Measurements from ENCODE around the gene LRMDA. TPM values are rescaled to one million over a fixed set of nuclear protein-coding genes. Genes with fewer than 3 reads are reported as not detected.

The LRMDA gene
- total RNA-seq, 2 experiments from 2014 or later, result not detected

DNA sequence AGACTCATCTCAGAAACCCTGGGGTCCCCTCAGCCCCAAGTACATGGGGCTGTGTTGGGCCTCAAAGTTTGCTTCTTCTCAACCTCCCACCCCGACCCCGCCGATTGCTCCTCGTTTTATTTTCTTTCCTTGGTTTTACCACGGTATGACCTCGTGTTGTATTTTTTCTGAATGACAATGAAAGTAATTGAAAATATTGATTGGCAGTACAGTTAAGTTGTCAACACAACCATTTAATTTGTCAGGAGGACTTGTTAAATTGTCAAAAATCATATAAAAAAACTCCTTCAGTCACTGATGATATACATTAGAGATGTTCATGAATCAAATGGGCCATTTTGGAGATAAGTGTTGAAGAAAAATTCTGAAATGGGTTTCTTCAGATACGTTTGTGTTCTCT lies 520.7 kb downstream of the LRMDA start:
- POLR2A ChIA-PET, result no interaction called here
- CTCF ChIA-PET, result no interaction called here

DNA sequence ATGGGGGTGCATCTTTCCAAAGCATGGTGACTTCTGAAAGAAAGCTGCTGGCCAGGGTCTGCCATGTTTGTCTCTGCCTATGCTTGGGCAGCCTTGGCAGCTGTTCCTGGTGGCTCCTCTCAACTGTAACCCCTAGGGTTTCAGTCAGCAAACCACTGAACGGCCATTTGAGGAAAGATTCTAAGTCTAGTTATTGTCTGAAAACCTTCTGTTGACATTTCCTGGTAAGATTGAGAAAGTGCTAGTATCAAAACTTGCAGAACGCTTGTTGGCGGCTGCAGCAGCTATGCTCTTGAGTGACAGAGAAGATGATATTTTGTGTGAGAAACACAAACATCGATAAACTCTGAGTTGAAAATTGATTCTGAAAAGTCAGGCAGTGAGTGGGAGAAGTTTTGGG lies 523.1 kb downstream of the LRMDA start:
- CTCF ChIA-PET, result no interaction called here
- POLR2A ChIA-PET, result no interaction called here

DNA sequence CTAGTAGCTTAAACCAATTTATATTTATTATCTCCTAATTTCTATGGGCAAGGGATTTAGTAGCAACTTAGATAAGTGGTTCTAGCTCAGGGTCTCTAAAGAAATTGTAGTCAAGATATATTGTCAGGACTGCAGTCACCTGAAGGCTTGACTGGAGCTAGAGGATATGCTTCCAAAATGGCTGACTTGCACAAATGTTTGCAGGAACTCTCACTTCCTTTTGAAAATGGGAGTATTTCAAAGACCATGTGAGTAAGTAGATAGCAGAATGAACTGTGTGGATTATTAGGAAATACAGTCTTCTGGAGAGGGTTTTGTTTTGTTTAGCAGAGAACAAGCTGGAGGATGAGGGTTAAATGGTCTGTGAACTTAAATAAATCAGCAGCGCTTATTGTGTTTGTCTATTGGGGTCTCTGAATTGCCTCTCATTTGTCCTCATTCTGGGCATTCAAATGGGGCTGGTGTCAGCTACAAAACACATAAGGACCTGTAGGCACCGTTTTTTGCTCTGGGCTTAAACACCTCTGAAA lies 524.6 kb downstream of the LRMDA start:
- POLR2A ChIA-PET, result no interaction called here

DNA sequence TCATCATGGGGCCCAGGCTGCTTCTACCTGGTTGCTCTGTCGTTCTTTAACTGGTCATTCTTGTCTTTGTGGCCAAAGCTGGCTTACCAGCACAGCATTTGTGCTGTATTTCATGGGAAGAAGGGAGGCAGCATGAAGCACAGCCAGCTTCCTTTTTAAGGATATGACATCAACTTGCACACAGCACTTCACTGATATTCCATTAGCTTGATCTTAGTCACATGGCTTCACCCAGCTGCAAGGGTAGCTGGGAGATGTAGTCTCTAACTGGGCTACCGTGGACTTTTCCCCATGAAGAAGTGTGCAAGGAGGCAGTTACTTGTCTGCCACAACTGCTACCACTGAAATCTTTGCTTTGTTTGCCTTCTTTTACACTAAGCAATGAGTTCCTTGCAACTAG lies 525.2 kb downstream of the LRMDA start:
- ChIA-PET POLR2A (no interaction called here), CTCF (no interaction called here)

More for the DNA sequence above, 524.6 kb downstream of the LRMDA start:
- CTCF ChIA-PET, result no interaction called here

DNA sequence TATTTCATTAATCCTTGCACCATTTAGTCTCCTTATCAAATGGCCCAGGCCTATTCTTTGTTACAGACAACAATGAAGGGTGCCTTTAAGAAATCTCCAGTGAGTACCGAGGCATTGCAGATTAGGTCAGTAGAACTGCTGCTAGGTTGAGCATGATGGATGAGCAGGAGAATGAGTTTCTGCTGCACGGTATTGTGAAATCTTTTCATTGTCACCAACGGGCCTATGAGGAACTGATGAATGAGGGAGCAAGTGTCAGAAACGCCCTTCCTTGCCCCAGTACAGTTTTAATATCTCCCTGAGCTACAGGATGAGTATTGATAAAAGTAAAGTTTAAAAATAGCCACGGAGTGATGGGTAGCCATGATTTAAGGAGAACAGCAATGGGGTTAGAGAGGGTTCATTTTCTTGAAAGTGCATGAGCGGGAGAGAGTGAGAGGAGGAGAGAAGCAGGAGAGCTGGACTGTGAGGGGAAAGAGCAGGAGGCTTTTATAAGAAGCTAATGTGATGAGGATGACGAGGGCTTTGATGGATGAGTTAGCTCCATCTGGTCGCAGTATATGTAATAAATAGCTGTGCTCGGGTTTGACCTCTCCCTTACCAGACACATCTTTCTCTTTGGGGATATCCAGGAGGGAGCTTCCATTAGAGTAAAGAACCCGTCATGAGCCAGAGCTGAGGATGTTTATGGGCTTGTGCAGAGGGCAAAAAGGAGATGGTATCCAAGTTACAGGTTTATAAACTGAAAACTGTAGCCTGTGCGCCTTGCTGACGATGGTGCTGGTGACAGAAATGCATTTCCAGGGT lies 526.1 kb downstream of the LRMDA start:
- ChIA-PET CTCF (no interaction called here), POLR2A (no interaction called here)

DNA sequence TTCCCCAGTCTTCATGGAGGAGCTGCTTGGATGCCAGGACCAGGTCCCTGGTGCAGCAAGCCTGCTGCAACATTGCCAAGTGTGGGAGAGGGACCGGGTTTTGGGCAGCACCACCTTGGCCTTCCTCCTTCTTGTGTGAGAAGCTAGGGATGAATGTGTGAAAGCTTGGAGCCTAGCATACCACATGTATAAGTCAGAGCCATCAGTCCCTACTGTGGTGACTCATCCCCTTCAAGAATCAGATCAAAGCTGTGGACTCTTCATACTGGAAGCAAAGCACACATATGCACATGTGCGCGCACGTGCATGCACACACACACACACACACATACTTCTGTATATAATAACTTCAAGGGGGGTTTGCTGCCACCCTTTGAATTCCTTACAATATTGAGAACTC lies 527.8 kb downstream of the LRMDA start:
- ChIA-PET POLR2A (no interaction called here), CTCF (no interaction called here)

DNA sequence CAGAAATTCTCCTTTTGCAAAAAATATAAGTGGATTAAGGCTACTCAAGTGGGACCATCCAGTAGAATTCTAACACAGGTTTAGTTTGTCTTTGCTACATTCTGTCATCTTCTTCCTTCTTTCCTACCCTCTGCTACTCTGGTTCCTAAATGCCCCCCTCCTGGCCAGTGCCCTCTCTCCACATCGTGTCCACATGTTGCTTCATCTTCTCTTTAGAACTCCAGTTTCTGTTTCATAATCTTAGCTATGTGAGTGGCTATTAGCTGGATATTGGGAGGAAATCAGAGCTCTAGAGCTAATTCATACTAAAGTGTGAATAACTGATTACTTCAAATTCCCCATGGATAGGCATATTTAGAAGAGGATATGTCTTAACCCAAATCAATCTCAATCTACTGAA lies 528.5 kb downstream of the LRMDA start:
- ChIA-PET CTCF (no interaction called here), POLR2A (no interaction called here)

DNA sequence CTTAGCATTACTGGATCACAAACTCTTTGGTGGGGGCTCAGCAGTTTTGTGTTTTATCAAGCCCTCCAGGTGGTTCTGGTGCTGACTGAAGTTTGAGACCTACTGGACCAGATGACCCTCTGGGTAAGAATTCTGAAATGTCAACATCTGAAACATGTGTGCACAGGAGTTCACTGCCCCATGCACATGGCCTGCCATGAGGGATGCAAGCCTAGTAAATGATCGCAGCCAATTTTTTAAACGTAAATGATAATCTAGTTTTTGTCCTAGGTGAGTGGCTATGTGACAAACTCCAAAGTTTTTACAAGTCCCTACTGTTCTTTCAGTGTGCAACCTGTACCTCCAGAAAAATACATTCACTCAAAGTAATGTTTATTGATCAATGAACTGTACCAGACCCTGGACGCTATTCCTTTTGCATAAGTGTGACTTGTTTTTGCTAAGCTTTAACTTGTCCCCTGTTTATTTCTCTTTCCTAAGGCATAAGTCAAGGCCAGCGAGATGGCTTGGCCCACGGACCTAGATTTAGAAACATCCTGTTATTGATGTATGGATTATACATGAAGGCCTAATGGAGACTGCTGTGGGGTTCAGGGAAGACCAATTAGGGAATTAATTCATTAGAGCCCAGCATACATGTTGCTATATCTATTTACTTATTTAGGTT lies 531.1 kb downstream of the LRMDA start:
- ChIA-PET POLR2A (no interaction called here), CTCF (no interaction called here)

DNA sequence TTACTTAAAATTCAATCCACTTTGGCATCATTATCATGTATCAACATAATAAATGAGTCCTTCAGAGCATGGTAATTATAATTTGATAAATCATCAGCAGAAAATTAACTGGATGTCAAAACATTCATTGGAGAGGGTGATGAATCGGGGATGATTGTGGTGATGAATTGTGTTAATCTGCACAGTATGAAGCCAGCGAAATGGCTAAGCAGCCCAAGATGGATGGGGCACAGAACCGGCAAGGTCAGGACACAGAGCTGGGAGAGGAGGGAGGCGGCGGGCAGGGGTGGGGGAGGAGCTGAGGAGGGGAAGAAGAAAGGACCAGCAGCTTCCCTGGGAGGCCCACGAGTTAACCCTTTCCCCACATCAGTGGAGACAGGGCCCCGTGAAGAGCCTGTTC lies 536.1 kb downstream of the LRMDA start:
- ChIA-PET POLR2A (no interaction called here), CTCF (no interaction called here)

DNA sequence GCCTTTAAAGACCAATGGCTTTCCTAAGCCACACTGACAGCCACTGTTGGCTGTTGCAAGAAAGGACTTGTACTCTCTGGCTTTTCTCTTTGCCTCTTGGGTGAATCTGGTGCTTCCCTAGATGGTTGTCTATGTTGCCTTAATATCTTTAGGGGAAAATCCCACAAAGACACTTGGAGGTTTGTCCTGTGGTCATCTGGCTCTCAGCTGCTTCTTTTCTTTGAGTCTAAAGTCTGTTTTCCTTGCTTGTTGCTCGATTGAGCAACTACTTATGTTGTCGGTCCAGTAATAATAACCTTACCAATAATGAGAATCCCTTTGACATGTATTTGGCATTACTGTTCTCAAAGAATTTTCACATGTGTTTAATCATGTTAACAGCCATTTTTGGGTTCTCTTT lies 537.6 kb downstream of the LRMDA start:
- POLR2A ChIA-PET, result no interaction called here
- CTCF ChIA-PET, result no interaction called here

DNA sequence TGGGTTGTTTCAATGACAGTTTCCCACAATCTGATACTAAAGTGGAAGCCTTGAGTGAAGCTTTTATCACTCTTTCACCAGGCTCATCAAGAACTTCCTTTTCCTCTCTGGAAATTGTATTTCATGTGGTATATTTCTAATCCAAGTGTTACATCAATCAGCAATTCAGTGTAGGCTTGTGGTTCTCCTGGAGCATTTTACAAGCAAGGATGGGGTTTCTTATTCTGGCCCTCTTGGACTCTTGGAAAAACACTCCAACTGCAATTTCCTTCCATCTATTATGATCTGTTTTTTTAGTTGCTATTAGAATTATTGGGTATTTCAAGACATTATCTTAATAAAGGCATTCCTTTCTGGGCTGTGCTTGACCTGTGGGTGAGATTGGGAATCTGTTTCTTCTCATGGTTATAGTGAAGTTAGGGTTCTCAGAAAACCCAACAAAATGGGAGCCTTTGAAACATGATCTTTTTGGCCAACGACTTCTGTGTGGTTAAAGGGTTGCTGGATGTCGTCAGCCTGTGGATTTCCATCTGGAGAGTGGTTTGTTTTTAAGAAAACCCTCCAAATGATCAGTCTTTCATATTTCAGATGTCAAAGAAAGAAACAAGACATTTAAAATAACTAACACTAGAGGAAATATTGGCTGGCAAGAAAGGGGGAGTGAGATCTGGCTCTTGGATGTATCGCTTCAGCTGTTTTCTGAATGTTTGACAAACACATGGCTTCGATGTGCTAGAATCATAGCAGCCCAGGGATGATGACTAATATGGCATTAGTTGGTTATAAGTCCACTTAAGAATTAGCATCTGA lies 540.2 kb downstream of the LRMDA start:
- ChIA-PET POLR2A (no interaction called here), CTCF (no interaction called here)

DNA sequence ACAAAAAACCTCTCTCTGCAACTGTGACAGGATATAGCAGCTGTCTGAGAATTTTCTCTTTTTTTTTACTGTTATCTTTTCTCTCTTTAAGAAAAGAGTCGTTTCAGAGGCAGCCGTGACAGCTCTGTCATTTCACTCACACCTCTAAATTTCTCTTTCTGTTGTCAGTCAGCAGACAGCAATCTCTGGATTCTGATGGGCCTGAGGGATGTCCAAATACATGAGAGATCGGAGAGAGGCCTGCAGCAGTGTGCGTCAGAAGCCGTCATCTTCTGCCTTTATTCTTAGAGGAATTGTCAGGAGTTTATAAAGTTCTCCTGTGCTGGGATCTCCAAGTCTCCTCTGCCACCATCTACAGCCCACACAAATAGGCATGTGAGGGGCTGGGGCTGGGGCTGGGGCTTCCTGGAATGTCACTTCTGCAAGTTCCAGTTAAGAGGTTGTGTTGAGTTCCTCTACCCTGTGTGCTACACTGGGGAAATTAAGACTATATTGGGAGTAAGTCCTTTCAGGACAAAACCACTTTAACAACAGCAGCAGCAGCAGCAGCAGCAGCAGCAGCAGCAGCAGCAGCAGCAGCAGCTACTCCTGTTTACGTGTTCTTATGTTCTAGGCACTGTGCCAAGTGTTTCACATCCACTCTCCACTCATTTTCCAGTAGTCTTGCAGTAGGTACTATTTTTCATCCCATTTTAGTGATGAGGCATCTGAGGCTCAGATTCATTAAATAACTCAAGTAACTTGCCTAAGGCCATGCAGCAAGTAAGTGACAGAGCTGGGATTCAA lies 541.3 kb downstream of the LRMDA start:
- ChIA-PET CTCF (no interaction called here), POLR2A (no interaction called here)

DNA sequence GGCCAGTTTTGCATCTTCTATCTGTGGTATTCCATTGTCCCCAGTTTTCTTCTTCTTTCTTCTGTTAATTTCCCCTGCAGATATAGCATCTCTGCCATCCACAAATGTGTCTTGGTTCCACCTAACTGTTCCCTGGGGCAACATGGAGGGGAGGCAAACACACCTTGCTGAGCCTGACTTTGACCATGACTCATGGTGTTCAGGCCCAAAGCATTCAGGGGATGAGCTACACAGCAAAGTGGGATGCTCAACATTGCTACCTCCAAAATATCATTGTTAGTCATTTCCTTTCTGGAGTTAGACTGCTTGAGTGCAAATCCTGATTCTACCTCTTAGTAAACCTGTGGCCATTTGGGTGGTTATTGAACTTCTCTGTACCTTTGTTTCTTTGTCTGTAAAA lies 542.7 kb downstream of the LRMDA start:
- POLR2A ChIA-PET, result no interaction called here

DNA sequence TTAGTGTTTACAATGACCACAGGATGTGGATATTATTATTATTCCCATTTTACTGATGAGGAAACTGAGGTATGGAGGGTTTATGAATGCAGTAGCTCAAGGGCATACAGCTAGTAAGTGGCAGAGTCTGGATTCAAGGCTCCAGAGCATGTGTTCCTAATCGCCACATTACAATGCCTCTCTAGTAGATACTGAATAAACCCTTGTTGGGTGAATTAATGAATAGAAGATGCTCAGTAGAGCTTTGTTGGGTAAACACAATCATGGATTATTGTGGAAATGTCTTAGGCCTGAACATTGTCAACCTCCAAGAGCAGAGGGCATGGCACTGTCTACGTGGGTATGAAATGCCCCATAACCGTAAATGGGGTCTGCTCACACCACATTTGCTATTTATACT lies 545.3 kb downstream of the LRMDA start:
- ChIA-PET POLR2A (no interaction called here), CTCF (no interaction called here)

More for the DNA sequence above, 542.7 kb downstream of the LRMDA start:
- CTCF ChIA-PET, result no interaction called here

DNA sequence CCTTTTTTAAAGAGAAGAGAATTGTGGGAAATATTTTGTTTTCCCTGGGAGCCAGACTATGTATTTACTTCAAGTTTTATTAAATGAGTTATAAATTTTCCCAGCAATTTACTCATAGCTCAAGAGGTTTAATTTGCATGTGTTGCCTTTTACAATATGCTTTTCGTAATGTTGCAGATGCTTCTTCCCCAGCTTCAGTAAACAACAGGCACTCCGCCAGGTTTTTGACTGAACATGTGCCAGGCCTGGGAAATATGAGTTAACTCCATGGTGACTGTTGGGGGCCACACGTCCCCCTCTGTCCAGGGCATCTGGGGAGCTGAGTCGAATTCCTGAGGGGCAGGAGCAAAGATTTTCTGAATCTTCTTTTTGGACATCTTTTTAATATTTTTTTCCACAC lies 545.7 kb downstream of the LRMDA start:
- ChIA-PET CTCF (no interaction called here), POLR2A (no interaction called here)

DNA sequence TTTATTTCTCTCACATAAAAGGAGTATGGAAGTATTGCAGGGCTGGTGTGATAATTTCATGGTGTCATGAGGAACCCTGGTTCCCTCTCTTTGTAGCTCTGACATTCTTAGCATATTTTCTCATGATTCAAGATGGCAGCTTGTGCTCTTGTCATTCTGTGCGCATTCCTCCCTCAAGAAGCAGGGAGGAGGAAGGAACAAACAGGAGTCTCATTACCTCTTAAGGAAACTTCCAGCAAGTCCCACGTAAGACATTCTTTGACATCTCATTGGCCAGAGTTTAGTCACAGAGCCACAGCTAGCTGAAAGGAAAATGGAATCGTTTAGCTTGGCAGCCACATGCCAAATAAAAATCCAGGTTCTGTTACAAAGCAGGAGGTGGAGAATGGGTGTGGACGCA lies 546.8 kb downstream of the LRMDA start:
- ChIA-PET CTCF (no interaction called here), POLR2A (no interaction called here)

DNA sequence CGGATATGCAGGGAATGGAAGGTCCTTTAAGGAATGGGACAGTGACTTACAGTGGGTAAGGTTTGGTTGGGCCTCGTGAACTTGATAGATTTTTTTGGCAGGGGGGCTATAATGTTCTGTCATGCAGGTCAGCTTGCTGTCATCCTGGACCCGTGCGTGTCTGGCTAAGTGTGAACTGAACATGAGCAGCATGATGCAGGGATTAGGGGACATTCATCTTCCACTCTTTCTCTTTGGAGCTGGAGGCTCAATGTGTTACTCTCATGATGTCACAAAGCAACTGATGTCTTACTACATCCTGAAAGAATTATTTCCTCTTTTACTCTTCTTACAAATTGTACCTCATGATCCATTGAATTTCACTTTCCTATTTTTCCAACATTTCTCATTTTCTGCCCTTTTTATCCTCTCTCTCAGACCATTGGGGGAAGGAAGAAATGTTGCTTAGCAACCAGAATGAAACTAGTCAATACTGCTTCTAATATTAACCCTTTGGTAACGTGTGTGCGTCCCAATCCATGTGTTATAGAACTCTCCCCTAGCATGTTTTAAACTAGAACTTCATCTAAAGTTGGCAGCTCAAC lies 549.1 kb downstream of the LRMDA start:
- POLR2A ChIA-PET, result no interaction called here
- CTCF ChIA-PET, result no interaction called here

DNA sequence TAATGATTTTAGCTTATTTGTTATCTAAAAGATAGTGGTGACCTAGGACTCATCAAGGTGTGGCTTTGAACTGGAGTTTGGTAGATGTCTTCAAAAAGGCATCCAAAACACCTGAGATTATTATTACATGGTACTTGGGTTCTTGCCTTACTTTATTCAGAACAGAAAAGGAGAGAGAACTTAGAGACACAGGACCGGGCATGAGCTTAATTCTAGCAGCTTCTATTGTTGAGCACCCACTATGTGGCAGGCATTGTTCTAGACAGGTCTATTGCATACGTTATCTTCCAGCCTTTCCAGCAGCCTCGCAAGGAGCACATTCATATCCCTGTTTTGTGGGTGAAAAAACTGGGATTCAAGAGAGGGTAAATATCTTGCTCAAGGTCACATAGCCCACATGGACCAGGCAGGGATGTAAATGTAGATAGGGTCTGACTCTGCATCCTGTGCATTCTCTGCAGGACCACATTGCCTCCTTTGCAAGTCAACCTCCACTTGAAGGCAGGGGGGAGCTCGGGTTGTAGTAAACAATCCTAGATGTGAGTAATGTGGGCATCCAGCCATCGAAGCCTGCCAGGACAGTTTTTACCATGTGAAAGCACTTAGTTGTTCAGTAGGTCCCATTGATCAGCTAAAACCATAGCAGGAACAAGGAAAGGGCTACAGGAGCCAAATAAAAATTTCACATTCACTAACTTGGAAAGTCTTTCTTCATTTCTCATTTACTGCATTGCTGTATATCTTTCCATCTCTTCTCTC lies 551.4 kb downstream of the LRMDA start:
- ChIA-PET POLR2A (no interaction called here), CTCF (no interaction called here)

DNA sequence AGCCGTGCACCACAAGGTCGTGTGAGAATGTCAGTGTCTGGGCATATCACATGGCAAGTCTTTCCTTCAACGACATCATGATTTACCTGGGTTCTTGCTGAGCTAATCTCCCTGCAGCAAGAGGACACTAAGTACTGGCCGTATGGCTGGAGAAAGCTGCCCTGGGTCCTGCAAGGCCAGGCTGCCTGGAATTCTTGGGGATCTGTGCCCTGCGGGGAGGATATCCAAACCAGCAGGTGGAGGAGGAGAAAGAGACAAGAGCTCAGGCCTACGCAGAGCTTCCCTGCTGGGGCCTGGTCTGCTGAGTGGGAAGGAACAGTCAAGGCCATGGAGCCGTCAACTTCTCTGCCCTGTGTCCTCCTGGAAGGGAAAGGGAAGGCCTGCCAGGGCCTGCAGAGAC lies 552.6 kb downstream of the LRMDA start:
- CTCF ChIA-PET, result no interaction called here

More for the DNA sequence above, 552.6 kb downstream of the LRMDA start:
- POLR2A ChIA-PET, result no interaction called here
